ENCODE results near the gene ZRSR2. TPM values are rescaled to one million over a fixed set of nuclear protein-coding genes. Genes with fewer than 3 reads are reported as not detected.

Gene ZRSR2
- total and polyA plus RNA-seq, 2 of the 8 experiments (the other 6 are each of a cell fraction or from before 2014, with no cell fraction given) = 3.9 to 6.9 TPM

- ChIA-PET POLR2A (ENCODE audit: partially characterized antibody) (no interaction called here), CTCF (ENCODE audit: partially characterized antibody) (no interaction called here)
- Histone ChIP-seq H4K91ac (replicated peaks; ENCODE audit: insufficient read length, low read length) (no peak overlapping the region), H3K56ac (replicated peaks; ENCODE audit: insufficient read length, low read depth, low read length) (no peak overlapping the region), H2AFZ (ENCODE audit: low read length) (no peak overlapping the region), H2AK5ac (ENCODE audit: low read depth, low read length) (no peak overlapping the region), H4K5ac (ENCODE audit: insufficient read length, low read depth, low read length) (no peak overlapping the region), H3K79me1 (ENCODE audit: low read depth, low read length) (no peaks in the 10 kb centered on the region), H3K23me2 (ENCODE audit: low read depth, low read length) (no peaks in the 10 kb centered on the region), H3K79me2 (ENCODE audit: control insufficient read depth in 1 of 2, insufficient read depth in 2 of 2, low read length in 2 of 2) (no peaks in the 10 kb centered on the region), H2BK5ac (ENCODE audit: low read depth, low read length) (no peak overlapping the region), H3K18ac (ENCODE audit: extremely low read depth, low read length) (no peak overlapping the region), H2BK12ac (ENCODE audit: low read depth, low read length) (no peak overlapping the region), H3K27me3 (replicated peaks in 1 of 4; ENCODE audit: control insufficient read depth in 3 of 4, extremely low read depth in 1 of 4, insufficient read depth in 3 of 4, low read length in 3 of 4) (no peaks in the 10 kb centered on the region), H3K9me3 (ENCODE audit: insufficient read depth in 2 of 2, low read depth in 1 of 2, low read length in 1 of 2) (no peaks in the 10 kb centered on the region), H2BK15ac (ENCODE audit: low read length) (no peak overlapping the region), H3K9ac (replicated peaks in 1 of 4; ENCODE audit: extremely low read depth in 1 of 4, low read depth in 3 of 4, low read length in 3 of 4) (no peak overlapping the region), H2BK20ac (ENCODE audit: low read length) (no peak overlapping the region), H2BK120ac (replicated peaks; ENCODE audit: low read depth, low read length) (no peak overlapping the region), H3K23ac (ENCODE audit: insufficient read length) (no peak overlapping the region), H3K4me1 (replicated peaks in 1 of 4; ENCODE audit: control insufficient read depth in 3 of 4, insufficient read depth in 4 of 4, low read length in 3 of 4) (peaks cover 1 to 10% (median 7%) of the 10 kb centered on the region in 4 experiments; a peak in 5 of 7 replicates), H4K8ac (ENCODE audit: extremely low read depth, insufficient read depth, low read length) (no peak overlapping the region), H3K4ac (replicated peaks; ENCODE audit: insufficient read length, low read depth, low read length) (no peak overlapping the region), H3K14ac (ENCODE audit: insufficient read length) (no peak overlapping the region), H3K27ac (ENCODE audit: low read depth, low read length) (no peak overlapping the region), H3K4me2 (ENCODE audit: insufficient read depth in 1 of 2, low read depth in 2 of 2, low read length in 2 of 2) (no peak overlapping the region), H3K36me3 (ENCODE audit: control insufficient read depth in 2 of 4, insufficient read depth in 4 of 4, low read length in 3 of 4) (peaks cover 2 to 22% (median 6%) of the 10 kb centered on the region in 4 experiments; a peak in 6 of 8 replicates), H4K20me1 (replicated peaks in 1 of 2; ENCODE audit: control insufficient read depth in 1 of 2, insufficient read depth in 2 of 2, low read length in 2 of 2) (no peaks in the 10 kb centered on the region), H3K4me3 (ENCODE audit: extremely low read depth in 1 of 4, insufficient read depth in 2 of 4, low read depth in 3 of 4, low read length in 4 of 4) (no peak overlapping the region)
- no peak for DNase-seq (ENCODE audit: low read depth in 1 of 2, low spot score in 2 of 2)
- WGBS, 2 experiments (ENCODE audit: extremely low coverage in 1 of 2, insufficient coverage in 1 of 2, insufficient read length in 1 of 2, insufficient replicate concordance in 2 of 2, low coverage in 1 of 2, low lambda C conversion rate in 2 of 2, missing lambda C conversion rate in 1 of 2) = 98% methylated on average over 4 of the region's 8 CpGs; no CpG with 5 or more reads in 1 of the 2 experiments
- FAIRE-seq = no peak
- TF ChIP-seq USF2 (IDR thresholded peaks at IDR 0.05; ENCODE audit: low read length) = no peak
- TF ChIP-seq, protein P1, sequence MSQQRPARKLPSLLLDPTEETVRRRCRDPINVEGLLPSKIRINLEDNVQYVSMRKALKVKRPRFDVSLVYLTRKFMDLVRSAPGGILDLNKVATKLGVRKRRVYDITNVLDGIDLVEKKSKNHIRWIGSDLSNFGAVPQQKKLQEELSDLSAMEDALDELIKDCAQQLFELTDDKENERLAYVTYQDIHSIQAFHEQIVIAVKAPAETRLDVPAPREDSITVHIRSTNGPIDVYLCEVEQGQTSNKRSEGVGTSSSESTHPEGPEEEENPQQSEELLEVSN (IDR thresholded peaks at IDR 0.05) = no peak
- TF ChIP-seq EP300 (IDR thresholded peaks at IDR 0.05; ENCODE audit: borderline replicate concordance in 1 of 2, low read depth in 2 of 2, low read length in 2 of 2) = no peak
- TF ChIP-seq RAD21 (IDR thresholded peaks at IDR 0.05 in 1 of 2, conservative IDR thresholded peaks at IDR 0.05 in 1 of 2; ENCODE audit: low read depth in 2 of 2, low read length in 2 of 2) = no peak
- no peak for TF ChIP-seq CHD2 (IDR thresholded peaks at IDR 0.05; ENCODE audit: low read length)
- no peak for TF ChIP-seq SAP30 (IDR thresholded peaks at IDR 0.05; ENCODE audit: insufficient read depth, insufficient replicate concordance, low read length)
- no peak for TF ChIP-seq KDM4A (IDR thresholded peaks at IDR 0.05; ENCODE audit: low read depth, low read length, severe bottlenecking)
- TF ChIP-seq SIRT6 (IDR thresholded peaks at IDR 0.05; ENCODE audit: low read length) = no peak
These were observed 22.1 kb downstream of the ZRSR2 start for GRCh38 chrX:15812192-15812938.

Data from H1 (cell line).